ENCODE measurements around the gene AP3B1. TPM values are rescaled to one million over a fixed set of nuclear protein-coding genes. Genes with fewer than 3 reads are reported as not detected.
A peak's percentile ranks its signal among the peaks of the same experiment; 100 is the strongest.

Gene AP3B1
- total RNA-seq, 1 experiment from 2014 or later: 45.3 TPM

- TF ChIP-seq CTCF (conservative IDR thresholded peaks at IDR 0.05; ENCODE audit: low read depth, low read length) (no peak), EZH2 (IDR thresholded peaks at IDR 0.05; ENCODE audit: borderline replicate concordance, low read depth, low read length, poor library complexity, severe bottlenecking) (no peak)
- CTCF ChIA-PET: no interaction called here
- BruUV-seq (replicated peaks): no TSS peak
- POLR2A ChIA-PET (ENCODE audit: low non-redundant PET): no interaction called here
- Histone ChIP-seq H3K27ac (ENCODE audit: low read depth, low read length, poor library complexity, severe bottlenecking) (no peak overlapping the region), H3K36me3 (ENCODE audit: insufficient read depth, low read length, poor library complexity, severe bottlenecking) (no peaks in the 10 kb centered on the region), H3K27me3 (replicated peaks; ENCODE audit: insufficient read depth, low read depth, low read length, poor library complexity) (peaks cover 87% of the 10 kb centered on the region), H3K9me3 (ENCODE audit: low read depth, low read length, poor library complexity, severe bottlenecking) (no peaks in the 10 kb centered on the region), H3K4me1 (ENCODE audit: insufficient read depth, low read length, poor library complexity, severe bottlenecking) (no peaks in the 10 kb centered on the region), H3K4me3 (ENCODE audit: low read depth, low read length, poor library complexity, severe bottlenecking) (no peak overlapping the region)
- DNase-seq (ENCODE audit: low spot score): no peak
- intact Hi-C loops (cut with micrococcal nuclease; ENCODE audit: unreplicated experiment): no loop called here
Measured at GRCh38 chr5:77981820-77982219, 312.7 kb downstream of the AP3B1 start.

- H3K4me1 ChIP-seq (ENCODE audit: insufficient read depth, low read length, poor library complexity, severe bottlenecking): peaks cover 13% of the 10 kb centered on the region
- no peak for DNase-seq (ENCODE audit: low spot score)
- intact Hi-C loops (cut with micrococcal nuclease; ENCODE audit: unreplicated experiment): no loop called here
- H3K4me3 ChIP-seq (ENCODE audit: low read depth, low read length, poor library complexity, severe bottlenecking): no peak overlapping the region
- ChIA-PET POLR2A (ENCODE audit: low non-redundant PET) (no interaction called here), CTCF (no interaction called here)
- H3K27me3 ChIP-seq (replicated peaks; ENCODE audit: insufficient read depth, low read depth, low read length, poor library complexity): peaks cover 99% of the 10 kb centered on the region
- no TSS peak for BruUV-seq (replicated peaks)
- no peak overlapping the region for H3K27ac ChIP-seq (ENCODE audit: low read depth, low read length, poor library complexity, severe bottlenecking)
- H3K36me3 ChIP-seq (ENCODE audit: insufficient read depth, low read length, poor library complexity, severe bottlenecking): no peaks in the 10 kb centered on the region
- TF ChIP-seq EZH2 (IDR thresholded peaks at IDR 0.05; ENCODE audit: borderline replicate concordance, low read depth, low read length, poor library complexity, severe bottlenecking): no peak
- TF ChIP-seq CTCF (conservative IDR thresholded peaks at IDR 0.05; ENCODE audit: low read depth, low read length): no peak
- no peaks in the 10 kb centered on the region for H3K9me3 ChIP-seq (ENCODE audit: low read depth, low read length, poor library complexity, severe bottlenecking)
Measured at GRCh38 chr5:77974576-77974975, 319.9 kb downstream of the AP3B1 start.

- POLR2A ChIA-PET (ENCODE audit: low non-redundant PET): no interaction called here
- peak; percentile 33; the same call in 1 of the 2 replicates for TF ChIP-seq CTCF (conservative IDR thresholded peaks at IDR 0.05; ENCODE audit: low read depth, low read length)
- peak; percentile 19 for TF ChIP-seq EZH2 (IDR thresholded peaks at IDR 0.05; ENCODE audit: borderline replicate concordance, low read depth, low read length, poor library complexity, severe bottlenecking)
- H3K4me1 ChIP-seq (ENCODE audit: insufficient read depth, low read length, poor library complexity, severe bottlenecking): peaks cover 13% of the 10 kb centered on the region
- peaks cover 97% of the 10 kb centered on the region for H3K27me3 ChIP-seq (replicated peaks; ENCODE audit: insufficient read depth, low read depth, low read length, poor library complexity)
- H3K4me3 ChIP-seq (ENCODE audit: low read depth, low read length, poor library complexity, severe bottlenecking): no peak overlapping the region
- H3K9me3 ChIP-seq (ENCODE audit: low read depth, low read length, poor library complexity, severe bottlenecking): no peaks in the 10 kb centered on the region
- no peak overlapping the region for H3K27ac ChIP-seq (ENCODE audit: low read depth, low read length, poor library complexity, severe bottlenecking)
- DNase-seq (ENCODE audit: low spot score): peak; percentile 28
- no TSS peak for BruUV-seq (replicated peaks)
- intact Hi-C loops (cut with micrococcal nuclease; ENCODE audit: unreplicated experiment): no loop called here
- CTCF ChIA-PET: no interaction called here
- no peaks in the 10 kb centered on the region for H3K36me3 ChIP-seq (ENCODE audit: insufficient read depth, low read length, poor library complexity, severe bottlenecking)
Measured at GRCh38 chr5:77973253-77973609, 321.3 kb downstream of the AP3B1 start.
